Activated CD8-positive, alpha-beta memory T cell treated with anti-CD3 and anti-CD28 coated beads for 4 hours (primary cell): ENCODE results near the gene MAP7D1.
A peak's percentile ranks its signal among the peaks of the same experiment; 100 is the strongest.

Experiments
- DNase-seq, 2 donors: peaks; one replicate each; pipeline ENCODE4 v3.0.0-alpha.2; 2020; ENCODE audit warnings: low read depth in 2 of 2

MAP7D1 gene

DNA sequence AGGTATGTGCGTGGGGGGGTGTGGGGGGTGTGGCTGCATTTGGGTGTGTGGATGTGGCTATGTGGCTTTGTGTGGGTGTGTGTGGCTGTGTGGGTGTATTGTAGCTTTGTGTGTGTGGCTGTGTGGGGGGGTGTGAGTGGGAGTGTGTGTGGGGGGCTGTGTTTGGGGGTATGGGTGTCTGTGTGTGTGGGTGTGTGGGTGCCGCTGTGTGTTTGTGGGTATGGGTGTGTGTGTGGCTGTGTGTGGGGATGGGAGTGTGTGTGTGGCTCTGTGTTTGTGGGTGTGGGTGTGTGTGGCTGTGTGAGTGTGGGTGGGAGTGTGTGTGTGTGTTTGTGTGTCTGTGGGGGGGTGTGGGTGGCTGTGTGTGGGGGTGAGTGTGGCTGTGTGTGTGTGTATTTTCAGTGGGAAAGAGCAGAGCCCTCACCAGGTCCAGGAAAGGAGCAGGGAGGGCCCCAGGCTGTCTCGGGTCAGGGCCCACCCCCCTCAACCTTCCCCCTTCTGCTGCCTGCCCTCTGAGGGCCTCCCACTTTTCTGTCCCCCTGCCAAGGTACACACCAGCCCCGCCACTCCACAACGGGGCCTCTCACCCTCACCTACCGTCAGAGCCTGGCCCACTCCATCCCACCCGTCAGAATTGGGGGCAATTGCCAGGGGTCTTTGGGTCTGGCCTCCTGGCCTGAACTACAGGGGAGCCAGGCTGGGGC is 29.0 kb upstream of the MAP7D1 start:
- DNase-seq: no peak

DNA sequence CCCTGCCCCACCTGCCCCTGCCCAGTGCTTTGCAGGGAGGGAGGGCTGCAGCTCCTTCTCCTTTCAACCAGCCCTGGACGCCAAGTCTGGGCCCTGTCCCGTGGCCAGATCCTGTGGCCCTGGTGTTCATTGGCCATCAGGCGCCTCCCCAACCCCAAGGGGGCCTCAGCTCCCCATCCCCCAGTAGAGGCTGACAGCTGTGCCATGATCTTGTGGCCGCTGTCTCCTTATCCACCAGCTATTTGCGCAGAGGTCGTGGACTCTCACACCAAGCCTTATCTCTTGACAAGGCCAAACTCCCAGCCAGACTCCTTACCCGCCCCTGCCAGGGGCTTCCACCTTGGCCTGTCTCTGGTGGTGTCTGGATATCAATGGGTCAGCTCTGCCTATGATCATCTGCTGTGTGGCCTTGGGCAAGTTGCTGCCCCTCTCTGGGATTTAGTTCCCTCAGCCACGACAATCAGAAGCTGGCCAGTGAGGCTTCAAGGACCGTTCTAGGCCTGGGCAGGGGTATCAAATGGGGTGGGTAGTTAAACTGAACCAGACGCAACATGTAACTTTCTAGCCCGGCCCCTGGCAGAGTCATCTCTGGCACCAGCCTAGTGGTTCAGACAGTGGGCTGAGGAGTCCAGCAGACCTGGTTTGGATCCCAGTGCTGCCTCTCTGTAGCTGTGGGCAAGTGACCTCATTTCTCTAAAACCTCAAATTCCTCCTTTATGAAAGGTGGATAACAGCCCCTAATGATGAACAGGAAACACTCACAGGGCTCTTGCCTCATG is 27.6 kb upstream of the MAP7D1 start:
- DNase-seq: no peak

DNA sequence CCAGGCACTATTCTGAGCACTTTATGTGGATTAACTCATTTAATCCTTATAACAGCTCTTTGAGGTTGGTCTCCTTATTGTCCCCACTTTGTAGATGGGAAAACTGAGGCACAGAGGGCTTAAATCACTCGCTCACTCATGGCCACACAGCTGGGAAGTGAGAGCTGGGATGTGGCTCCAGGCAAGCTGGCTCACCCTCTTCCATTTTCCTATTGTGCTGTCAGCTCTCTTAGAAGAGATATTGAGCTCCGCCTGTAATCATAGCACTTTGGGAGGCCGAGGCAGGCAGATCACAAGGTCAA is 27.1 kb upstream of the MAP7D1 start:
- DNase-seq: no peak

DNA sequence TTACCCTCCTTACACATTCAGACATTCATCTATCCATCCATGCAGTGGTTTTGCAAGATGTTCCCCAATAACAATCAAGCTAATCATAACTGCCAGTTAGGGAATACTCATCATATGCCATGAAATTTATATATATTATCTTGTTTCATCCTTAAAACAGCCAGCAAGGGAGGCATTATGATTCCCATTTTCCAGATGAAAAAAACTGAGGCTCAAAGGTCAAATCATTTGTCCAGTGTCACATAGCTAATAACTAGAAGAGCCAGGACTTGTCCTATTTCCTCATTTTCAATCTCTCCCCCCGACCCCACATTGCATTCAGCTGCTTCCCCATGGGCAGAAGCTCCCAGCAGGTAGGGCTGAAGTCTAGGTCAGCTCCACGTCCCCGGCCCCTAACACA is 23.9 kb upstream of the MAP7D1 start:
- no peak for DNase-seq

DNA sequence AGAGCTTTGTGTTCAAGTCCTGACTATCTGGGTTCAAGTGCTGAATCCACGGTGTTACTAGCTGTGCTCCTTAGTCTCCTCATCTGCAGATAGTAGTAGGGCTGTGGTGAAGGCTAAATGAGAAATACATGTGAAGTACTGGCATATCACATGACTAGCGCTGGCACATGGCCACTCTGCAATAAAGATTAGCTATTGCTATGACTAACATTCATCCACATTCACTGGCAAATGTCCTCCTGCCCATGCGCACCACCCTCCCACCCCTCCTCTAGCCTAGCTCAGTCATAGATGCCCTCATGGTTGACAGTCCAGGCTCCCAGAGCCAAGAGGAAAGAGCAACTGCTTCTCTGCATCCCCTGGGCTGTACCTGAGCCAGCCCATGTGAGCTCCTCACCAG is 22.5 kb upstream of the MAP7D1 start:
- DNase-seq: no peak

DNA sequence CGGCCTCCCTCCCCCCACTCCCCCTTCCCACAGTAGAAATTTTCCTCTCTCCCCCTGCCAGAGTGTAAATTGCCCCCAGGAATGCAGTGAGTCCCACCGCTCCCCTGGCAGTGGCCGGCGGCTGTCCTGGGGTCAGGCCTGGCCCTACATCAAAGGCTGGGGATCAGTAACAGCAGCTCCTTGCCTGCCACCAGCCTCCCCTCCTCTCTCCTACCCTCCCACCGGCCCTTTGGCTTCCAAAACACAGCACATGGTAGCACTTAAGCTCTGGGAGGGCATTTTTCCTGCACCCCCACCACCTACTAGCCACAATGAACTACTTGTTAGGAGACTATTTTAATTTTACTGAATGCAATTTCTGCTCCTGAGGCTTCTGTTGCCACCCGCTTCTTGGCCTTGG is 21.9 kb upstream of the MAP7D1 start:
- no peak for DNase-seq

DNA sequence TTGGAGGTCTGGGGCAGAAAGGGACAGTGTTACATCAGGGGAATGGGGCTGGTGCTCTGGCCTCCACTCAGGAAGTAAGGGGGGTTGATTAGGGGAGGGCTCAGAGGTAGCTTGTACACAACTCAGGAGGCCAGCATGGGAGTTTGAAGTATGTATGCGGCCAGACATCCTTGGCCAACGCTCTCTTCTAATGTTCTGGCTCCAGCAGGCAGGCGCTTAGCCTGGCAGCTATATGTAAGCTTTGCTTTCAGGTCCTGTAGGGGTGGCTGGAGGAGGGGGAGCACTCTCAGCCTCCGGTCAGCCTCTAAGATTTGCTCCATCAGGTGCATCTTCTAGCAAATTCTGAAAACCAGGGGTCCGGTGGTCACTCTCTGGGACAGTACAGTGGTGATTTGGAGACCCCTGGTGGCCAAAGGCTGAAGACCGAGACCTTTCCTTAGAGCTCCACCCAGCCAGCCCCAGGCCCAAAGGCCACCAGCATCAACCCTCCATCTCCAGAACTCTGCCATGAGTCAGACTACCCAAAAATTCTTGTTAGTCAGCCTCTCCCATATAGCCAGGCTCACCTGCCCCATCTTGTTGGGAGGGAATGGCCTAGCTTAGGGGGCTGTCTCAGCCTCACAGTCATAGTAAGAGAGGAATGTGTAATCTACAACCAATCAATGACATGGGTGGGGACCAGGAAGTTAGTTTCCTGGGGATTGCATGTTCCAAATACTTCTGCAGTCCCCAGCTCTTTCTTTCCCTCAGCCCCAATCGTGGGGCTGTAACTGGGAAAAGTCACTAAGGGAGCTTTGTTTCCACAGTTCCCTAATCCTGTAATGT is 21.2 kb upstream of the MAP7D1 start:
- no peak for DNase-seq

DNA sequence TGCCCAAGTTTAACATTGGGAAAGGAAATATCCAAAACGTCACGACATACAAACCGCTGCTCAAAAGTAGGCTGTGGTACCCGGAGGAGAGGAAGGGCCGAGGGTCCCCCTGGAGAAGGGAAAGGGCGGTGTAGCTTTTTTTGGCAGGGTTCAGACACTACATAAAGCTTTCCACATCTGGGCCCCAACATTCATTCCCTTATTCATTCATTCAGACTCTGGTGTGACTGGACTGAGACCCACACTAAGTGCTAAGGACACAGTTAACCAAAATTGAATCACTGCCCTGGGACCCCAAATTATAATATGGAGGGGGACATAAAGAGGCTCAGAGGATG is 20.7 kb upstream of the MAP7D1 start:
- no peak for DNase-seq

DNA sequence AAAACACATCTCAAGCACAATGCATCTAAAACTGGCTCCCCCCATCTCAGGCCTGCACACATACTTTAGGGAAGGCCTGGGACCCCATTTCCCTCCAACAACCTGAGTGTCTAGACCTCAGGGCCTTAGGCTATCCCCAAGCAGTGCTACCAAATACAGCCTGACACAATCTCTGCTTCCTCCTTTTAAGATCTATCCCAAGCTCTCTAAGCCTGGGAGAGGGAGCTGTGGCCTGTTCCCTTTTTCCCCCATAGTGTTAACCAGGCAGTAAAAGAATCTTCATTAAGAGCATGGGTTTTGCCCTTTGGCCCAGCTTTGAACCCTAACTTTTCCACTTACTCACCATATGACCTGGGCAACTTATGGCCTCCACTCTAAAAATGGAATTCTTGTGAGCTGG is 20.2 kb upstream of the MAP7D1 start:
- DNase-seq: no peak

DNA sequence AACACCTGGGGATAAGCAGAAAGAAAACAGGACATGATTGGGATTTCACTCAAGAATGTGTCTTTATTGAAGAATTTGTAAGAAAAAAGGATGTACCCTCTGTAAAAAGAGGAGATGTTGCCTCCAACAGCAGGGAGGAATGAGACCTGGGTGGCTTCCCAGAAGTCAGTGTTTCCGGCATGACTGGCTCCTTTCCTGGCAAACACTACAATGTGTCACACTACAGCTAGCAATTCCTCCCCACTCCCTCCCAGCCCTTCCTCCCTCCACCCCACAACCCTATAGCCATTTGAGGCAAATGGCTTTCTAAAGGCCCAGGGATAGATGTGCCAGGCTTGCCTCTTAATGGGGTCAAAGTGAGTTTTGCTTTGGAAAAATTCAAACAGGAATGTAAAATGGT is 19.4 kb upstream of the MAP7D1 start:
- DNase-seq: no peak

DNA sequence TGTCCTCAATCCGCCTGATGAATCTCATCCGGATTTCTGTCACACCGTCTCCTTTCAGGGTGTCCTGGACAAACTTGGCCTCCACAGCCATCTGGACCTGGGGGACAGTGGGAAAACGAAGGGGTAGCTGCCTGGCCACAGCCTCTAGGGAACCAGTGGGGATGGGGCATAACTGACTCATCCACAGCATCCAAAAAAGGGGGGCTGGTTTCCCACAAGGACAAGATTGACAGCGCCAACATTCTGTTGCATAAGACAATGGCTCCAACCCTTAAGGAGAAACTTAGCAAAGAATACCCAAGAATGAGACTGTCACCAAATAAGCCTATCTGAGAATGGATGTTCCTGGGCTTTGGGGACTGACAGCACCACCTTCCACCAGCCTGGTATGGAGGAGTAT is 18.7 kb upstream of the MAP7D1 start:
- no peak for DNase-seq

DNA sequence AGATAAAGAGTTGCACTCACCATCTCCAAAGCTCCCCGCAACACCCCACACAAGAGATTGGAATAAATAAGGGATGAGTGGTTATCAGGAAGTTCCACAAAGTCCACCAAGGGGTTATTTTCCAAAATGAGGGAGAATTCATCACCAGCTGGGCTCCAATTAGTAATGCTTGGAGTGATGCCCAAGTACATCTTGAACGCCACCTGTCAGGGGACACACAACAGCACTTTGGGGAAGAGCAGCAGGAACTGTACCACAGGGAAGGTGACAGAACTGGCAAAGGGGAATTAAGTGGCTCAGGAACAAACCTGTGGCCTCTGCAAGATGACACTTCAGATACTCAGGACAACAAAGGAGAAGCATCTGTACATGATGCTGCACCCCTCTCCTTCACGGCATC is 18.2 kb upstream of the MAP7D1 start:
- no peak for DNase-seq

DNA sequence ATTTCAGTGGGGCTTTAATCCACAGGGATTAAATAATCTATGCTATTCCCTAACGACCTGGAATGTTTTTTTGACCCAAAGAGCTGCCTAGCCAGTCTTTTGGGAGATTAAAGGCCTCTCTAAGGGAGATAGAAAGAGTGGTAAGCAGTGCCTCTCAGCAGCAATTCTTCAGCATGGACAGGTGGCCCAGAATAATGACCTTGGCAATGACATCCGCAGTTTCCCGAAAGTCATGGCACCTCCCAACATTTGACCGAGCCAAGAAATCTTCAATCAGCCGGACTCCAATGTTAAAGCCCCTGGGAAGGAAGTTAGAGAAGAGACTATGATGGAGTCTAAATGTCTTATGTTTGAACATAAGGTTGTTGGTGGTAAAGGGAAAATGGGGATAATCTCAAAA is 16.4 kb upstream of the MAP7D1 start:
- DNase-seq: no peak

DNA sequence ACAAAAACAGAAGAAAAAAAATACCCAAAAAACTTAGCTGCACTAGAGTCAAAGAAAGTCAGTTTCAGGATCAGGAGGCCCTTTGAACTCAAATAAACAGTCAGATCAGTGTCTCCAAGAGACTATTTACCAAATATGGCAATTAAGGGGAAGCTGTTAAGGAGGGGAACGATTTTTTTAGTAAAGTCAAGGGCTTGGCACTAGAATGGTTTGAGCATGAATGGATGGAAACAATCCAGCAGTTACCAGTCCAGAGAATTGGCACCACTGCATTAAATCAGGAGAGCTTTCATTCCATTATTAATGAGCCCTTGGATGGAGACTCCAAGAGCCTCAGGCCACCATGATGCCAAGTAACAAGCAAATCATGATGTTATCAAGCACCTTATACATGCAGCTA is 13.8 kb upstream of the MAP7D1 start:
- DNase-seq: no peak

DNA sequence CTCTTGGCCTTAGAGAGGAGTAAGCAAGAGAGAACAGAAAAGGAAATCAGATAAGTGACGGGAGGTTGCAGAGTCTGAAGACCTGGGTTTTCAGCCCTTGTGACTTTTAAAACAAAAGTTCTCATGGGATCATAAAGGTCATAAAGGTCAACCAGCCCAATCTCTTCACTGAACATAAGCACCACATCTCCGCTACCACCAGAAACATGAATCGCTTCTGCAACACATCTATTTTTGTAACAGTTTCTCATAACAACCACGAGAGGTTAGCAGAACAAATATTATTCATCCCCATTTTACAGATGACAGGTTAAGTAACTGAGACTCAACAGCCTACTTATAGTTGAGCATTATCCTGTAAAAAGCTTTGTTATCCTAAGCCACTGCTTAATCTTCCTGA is 12.5 kb upstream of the MAP7D1 start:
- DNase-seq: no peak

DNA sequence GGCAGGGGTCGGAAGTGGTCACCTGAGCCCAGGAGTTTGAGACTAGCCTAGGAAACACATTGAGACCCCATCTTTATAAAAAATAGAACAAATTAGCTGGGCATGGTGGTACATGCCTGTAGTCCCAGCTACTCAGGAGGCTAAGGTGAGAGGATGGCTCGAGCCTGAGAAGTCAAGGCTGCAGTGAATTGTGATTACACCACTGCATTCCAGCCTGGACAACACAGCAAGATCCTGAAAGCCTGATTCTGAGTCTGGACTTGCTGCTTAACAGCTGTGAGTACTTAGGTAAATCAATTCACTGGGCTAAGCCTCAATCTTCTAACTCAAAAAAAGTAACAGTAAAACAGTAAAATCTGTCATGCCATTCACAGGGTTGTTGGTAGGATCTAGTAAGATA is 11.5 kb upstream of the MAP7D1 start:
- no peak for DNase-seq

DNA sequence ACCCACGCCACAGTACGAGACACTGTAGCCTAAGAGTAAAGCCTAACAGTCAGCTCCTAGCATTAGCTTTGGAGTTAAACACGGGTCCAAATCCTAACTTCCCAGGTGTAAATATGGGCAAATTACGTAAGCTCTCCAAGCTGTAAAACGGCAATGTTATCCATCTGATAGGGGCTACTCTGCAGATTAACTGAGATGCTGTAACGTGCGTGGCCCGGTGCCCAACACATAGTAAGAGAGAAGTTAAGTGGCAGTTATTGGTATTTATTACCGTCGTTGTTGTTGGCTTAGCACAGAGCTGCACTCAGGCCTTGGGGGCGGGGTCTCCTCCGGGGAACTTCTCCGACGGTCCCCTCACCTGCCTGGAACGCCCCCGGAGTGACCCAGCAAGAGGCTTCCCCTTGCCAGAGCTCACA is 7.1 kb upstream of the MAP7D1 start:
- no peak for DNase-seq

DNA sequence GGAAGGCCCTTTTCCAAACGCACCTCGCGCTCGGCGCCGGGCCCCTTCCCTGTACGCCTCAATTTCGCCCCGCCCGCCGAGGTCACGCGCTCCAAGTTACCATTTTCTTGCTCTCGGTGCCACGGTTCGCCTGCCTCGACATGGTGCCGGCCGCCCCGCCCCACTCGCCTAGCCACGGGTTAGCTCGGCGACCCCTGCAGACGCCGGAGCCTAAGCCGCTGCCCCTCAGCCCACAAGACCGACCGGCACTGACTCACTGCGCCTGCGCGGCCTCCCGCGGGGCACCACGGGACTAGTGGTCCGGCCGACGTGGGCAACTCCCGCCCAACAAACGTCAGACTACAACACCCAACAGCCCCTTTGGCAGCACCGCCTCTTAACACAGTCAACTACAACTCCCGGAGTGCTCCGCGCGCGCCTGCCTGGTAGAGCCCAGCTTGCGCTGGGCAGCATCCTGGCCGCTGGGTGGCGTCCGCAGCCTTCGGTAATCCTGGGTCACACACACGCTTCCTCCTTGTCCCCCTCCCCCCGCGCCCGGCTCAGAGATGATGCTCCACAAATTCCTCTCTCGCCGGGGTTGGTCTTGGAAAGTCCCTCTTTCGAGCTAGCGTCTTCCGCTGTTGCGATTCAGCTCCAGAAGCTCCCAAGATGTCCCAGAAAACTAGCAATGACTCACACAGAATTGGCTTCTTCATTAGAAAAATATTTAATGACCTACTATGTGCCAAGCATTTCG is 6.6 kb upstream of the MAP7D1 start, which contains the start of gene TRAPPC3:
Gene TRAPPC3, minus strand, starts transcription at position 250 of the 736 bp plus-strand sequence. Its CDS starts 108 bp downstream, at position 142.
- peak; percentile 98 to 99 for DNase-seq

DNA sequence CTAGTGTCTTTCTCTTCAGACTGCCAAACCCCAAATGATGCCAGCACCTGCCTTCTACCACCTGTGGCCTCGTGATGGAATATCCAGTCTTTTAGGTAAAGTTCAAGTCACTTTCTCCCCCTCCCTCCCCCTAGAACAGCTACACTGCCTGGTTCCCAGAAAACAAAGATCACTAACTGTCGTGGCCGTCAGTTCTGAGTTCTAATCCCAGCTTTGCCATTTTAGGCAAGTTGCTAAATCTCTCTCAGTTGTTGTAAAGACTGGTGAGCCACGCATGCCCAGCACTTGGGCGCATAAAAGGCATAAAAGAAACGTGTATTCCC is 6.0 kb upstream of the MAP7D1 start:
- DNase-seq: no peak

DNA sequence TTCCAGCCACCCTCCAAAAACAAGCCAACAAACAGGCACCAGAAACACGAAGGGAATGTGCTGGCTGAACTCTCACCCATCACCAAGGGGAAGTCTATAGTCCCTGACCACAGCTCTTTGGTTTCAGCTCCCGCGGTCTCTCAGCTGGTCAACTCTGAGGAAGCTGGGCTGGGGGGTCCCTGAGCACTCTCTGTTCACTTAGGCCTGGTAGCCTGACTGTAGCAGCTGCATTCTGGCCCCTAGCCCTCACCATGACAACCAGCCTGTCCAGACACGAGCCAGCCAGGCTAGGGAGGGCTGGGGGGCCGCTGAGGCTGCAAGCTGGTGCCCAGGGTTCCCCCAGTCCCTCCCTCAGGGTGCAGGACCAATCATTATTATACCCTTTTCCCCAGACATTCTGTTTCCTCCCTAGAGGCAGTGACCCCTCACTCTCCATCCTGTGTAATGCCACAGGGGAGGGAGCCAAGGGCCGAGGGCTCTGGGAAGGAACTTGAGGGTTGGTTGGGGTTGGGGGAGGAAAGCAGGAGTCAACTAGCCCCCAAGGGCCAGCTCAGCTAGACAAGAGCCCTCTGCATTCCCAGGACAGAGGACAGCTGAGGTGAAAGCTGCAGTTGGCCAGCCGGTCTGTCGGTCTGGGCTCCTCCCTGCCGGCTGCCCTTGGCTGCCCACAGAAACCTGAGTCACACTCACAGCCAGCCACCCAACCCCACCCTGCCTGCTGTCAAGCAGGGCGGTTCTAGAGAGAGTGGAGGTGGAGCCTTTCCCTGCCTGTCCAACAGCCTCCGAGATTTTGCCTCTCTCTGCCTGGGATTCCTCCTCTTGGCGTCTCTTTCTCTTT is 5.4 kb upstream of the MAP7D1 start:
- DNase-seq: peak; percentile 41 to 64

DNA sequence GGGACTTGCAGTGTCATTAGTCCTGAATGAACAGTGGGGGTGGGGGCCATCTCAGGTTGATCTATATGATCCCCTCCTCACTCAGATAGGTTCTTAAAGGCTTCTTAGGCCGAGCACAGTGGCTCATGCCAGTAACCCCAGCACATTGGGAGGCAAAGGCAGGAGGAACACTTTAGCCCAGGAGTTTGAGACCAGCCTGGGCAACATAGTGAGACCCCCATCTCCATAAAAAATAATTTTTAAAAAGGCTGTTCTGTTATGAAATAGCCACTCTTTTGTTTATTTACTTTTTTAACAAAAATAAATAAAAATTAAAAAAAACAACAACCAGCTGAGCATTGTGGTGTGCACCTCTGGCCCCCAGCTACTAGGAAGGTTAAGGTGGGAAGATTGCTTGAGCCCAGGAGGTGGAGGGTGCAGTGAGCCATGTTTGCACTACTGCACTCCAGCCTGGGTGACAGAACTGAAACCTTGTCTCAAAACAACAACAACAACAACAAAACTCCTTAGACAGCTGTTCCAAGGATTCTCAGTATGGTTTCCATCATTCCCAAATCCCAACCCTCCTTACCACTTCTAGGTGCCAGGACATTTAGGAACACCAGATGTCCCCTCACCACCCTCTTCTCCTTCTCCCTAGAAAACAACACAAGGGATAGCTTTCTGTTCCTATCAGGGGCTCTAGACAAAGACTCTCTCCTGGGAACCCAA is 4.7 kb upstream of the MAP7D1 start:
- no peak for DNase-seq
